ENCODE results near the gene EHBP1. TPM values are rescaled to one million over a fixed set of nuclear protein-coding genes. Genes with fewer than 3 reads are reported as not detected.

EHBP1 gene
- total RNA-seq, 4 donors from 2014 or later = 195 to 367 (median 212) TPM

DNA sequence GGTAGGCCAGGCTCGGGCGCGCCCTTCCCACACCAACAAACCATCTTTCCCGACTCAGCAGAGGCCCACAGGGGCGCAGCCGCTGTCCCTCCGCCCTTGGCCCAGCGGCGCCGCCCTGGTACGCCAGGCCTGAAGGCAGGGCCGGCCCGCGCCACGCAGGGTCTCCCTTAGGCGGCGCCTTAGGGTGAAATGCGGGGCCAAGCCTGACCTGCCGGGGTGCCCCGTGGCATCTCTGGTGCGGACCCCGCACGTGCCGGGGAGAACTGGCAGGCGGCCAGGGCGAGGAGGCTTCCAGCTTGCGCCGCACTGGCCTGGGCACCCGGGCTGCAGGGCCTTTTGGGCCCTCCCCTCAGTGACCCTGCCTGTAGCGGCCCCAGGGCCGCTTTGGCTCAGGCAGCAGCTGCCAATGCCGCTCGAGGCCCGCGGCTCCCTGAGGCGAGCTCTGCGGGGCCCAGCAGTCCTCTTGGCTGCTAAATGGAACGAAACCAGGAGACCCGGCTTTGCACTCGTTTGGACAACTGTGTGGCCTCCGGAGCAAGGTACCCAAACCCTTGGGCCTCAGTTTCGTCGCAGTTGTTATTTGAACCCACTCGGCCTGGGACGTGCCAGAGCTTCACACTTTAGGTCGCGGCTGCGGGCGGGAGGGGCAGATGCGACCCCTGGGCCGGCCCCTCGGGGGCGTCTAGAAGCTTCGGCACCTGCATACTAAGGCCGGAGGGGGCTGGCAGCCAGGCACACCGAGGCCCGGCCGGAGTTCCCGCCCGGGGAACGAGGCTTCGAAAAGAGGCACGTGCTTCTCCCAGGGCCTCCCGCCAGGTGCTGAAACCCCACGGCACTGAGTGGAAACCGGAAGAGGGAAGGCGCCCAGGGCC is 353.6 kb downstream of the EHBP1 start:
- peaks cover 0 to 11% (median 0%) of the 10 kb centered on the region in 3 donors for H3K36me3 ChIP-seq
- TF ChIP-seq POLR2A (IDR thresholded peaks at IDR 0.05) = no peak
- no peak for TF ChIP-seq CTCF (IDR thresholded peaks at IDR 0.05)
- no peak for TF ChIP-seq EP300 (IDR thresholded peaks at IDR 0.05)
- peaks cover 0 to 62% (median 22%) of the 10 kb centered on the region in 4 donors for H3K4me1 ChIP-seq
- 5 to 7% methylated on average over 33 to 60 of the region's 67 CpGs for WGBS, 2 donors
- H3K27ac ChIP-seq = no peak overlapping the region
- H3K4me3 ChIP-seq = peak overlapping the region in 1 of 4 donors; percentile 34
- no peak for DNase-seq (ENCODE audit: low spot score in 2 of 2)
- H3K9me3 ChIP-seq = peaks cover 0 to 13% (median 0%) of the 10 kb centered on the region in 4 donors
- H3K27me3 ChIP-seq = peaks cover 3 to 100% of the 10 kb centered on the region in 2 donors

- DNase-seq (ENCODE audit: low spot score in 2 of 2) = no peak
- TF ChIP-seq EP300 (IDR thresholded peaks at IDR 0.05) (peak in 1 of 2 donors; percentile 78), CTCF (IDR thresholded peaks at IDR 0.05) (no peak)
- 6 to 8% methylated on average over 18 to 29 of the region's 39 CpGs for WGBS, 2 donors
- Histone ChIP-seq H3K27ac (no peak overlapping the region), H3K36me3 (peaks cover 0 to 11% (median 0%) of the 10 kb centered on the region in 3 donors), H3K27me3 (peaks cover 3 to 94% of the 10 kb centered on the region in 2 donors), H3K4me3 (peak overlapping the region in 1 of 4 donors; percentile 34), H3K9me3 (peaks cover 0 to 6% (median 0%) of the 10 kb centered on the region in 4 donors), H3K4me1 (peaks cover 0 to 56% (median 22%) of the 10 kb centered on the region in 4 donors)
Observed at GRCh38 chr2:63059793-63060471, 354.4 kb downstream of the EHBP1 start.

GRCh38 chr2:63060472-63060991 is 355.0 kb downstream of the EHBP1 start:
- Histone ChIP-seq H3K4me3 (no peak overlapping the region), H3K9me3 (no peaks in the 10 kb centered on the region), H3K27ac (no peak overlapping the region), H3K36me3 (peaks cover 0 to 8% (median 0%) of the 10 kb centered on the region in 3 donors), H3K27me3 (peaks cover 3 to 92% of the 10 kb centered on the region in 2 donors), H3K4me1 (peaks cover 0 to 50% (median 21%) of the 10 kb centered on the region in 4 donors)
- WGBS, 2 donors = 33 to 40% methylated on average over 5 of the region's 5 CpGs
- no peak for DNase-seq (ENCODE audit: low spot score in 2 of 2)
- no peak for TF ChIP-seq POLR2A (IDR thresholded peaks at IDR 0.05)
- no peak for TF ChIP-seq EP300 (IDR thresholded peaks at IDR 0.05)
- TF ChIP-seq CTCF (IDR thresholded peaks at IDR 0.05) = no peak

- Histone ChIP-seq H3K4me3 (no peak overlapping the region), H3K9me3 (no peaks in the 10 kb centered on the region), H3K27ac (no peak overlapping the region), H3K27me3 (peaks cover 0 to 86% of the 10 kb centered on the region in 2 donors), H3K36me3 (no peaks in the 10 kb centered on the region), H3K4me1 (peaks cover 0 to 15% (median 6%) of the 10 kb centered on the region in 4 donors)
- 79 to 83% methylated on average over 1 of the region's 1 CpG for WGBS, 2 donors
- no peak for DNase-seq (ENCODE audit: low spot score in 2 of 2)
- TF ChIP-seq CTCF (IDR thresholded peaks at IDR 0.05) (no peak), EP300 (IDR thresholded peaks at IDR 0.05) (no peak), POLR2A (IDR thresholded peaks at IDR 0.05) (no peak)
Observed at GRCh38 chr2:63064197-63064596, 358.7 kb downstream of the EHBP1 start.
